HepG2 (cell line): Measurements from ENCODE around the gene RPL36AL.

Source experiments
- KLF9 ChIP-seq: IDR thresholded peaks from 2 replicates; pipeline ENCODE4 v1.6.1; 2016; ENCODE audit warnings: low read depth
- PBX2 ChIP-seq: IDR thresholded peaks from 2 replicates; pipeline ENCODE4 v1.6.1; 2016; ENCODE audit warnings: control low read depth

DNA sequence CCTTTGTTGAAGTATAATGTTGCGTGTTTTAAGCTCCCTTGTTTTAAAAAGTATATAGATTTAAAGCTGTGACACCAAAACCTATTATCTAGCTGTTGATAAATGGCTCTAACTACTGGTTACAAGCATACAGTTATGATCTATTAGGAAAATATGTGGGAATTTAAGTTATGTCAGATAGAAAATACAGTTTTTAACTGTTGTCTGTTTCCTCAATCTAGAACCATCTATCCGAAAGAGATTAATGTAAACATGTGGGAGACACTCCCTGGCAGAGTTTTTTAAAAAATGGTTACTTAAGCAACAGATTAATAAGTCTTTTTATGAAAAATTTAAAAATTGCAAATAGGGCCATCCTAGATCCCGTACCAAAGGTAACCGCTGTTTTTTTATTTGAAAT, 8.2 kb downstream of the RPL36AL start:
- TF ChIP-seq KLF9 (CRISPR knock-in tag) (no peak), PBX2 (no peak)
